ENCODE results near the gene VWA3B.

Gene VWA3B

GRCh38 chr2:98167916-98168315, 80.9 kb downstream of the VWA3B start:
- TF ChIP-seq, protein P1, sequence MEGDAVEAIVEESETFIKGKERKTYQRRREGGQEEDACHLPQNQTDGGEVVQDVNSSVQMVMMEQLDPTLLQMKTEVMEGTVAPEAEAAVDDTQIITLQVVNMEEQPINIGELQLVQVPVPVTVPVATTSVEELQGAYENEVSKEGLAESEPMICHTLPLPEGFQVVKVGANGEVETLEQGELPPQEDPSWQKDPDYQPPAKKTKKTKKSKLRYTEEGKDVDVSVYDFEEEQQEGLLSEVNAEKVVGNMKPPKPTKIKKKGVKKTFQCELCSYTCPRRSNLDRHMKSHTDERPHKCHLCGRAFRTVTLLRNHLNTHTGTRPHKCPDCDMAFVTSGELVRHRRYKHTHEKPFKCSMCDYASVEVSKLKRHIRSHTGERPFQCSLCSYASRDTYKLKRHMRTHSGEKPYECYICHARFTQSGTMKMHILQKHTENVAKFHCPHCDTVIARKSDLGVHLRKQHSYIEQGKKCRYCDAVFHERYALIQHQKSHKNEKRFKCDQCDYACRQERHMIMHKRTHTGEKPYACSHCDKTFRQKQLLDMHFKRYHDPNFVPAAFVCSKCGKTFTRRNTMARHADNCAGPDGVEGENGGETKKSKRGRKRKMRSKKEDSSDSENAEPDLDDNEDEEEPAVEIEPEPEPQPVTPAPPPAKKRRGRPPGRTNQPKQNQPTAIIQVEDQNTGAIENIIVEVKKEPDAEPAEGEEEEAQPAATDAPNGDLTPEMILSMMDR (IDR thresholded peaks at IDR 0.05; ENCODE audit: low read depth, low read length) = no peak
- H3K4me3 ChIP-seq (replicated peaks in 1 of 2; ENCODE audit: low read depth in 2 of 2, low read length in 2 of 2) = no peak overlapping the region
- no peak for DNase-seq (ENCODE audit: low read depth in 2 of 2)

- TF ChIP-seq, protein P1 (IDR thresholded peaks at IDR 0.05; ENCODE audit: low read depth, low read length) = no peak
- DNase-seq (ENCODE audit: low read depth in 2 of 2) = no peak
- H3K4me3 ChIP-seq (replicated peaks in 1 of 2; ENCODE audit: low read depth in 2 of 2, low read length in 2 of 2) = no peak overlapping the region
These were observed 83.1 kb downstream of the VWA3B start for GRCh38 chr2:98170076-98170475.

DNA sequence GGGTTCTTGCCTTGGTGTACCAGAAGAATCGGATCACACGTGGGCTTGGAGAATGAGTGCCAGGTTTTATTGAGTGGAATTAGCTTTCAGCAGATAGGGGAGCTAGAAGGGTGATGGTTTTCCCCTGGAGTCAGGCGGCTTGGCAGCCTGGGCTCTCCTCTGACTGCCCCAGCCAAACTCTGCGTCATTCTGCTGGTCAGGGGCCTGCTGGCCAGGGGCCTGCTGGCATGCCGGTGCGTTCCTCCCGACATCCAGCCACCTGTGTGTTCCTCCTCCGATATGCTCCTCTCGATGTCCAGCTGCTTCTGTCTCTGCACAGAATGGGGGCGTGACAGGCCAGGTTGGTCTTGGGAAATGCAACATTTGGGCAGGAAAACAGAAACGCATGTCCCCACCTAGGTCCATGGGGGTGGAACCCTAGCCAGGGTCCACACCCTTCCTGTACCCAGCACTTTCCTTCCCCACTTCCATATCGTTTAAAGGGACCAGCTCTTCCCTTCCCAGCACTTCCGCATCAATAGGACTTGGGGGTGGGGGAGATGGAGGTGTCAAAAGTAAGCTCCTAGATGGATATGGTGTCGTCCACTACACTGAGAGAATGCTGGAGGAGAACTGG, 85.3 kb downstream of the VWA3B start:
- no peak overlapping the region for H3K4me3 ChIP-seq (replicated peaks in 1 of 2; ENCODE audit: low read depth in 2 of 2, low read length in 2 of 2)
- DNase-seq (ENCODE audit: low read depth in 2 of 2) = no peak
- TF ChIP-seq, protein P1 (IDR thresholded peaks at IDR 0.05; ENCODE audit: low read depth, low read length) = no peak

DNA sequence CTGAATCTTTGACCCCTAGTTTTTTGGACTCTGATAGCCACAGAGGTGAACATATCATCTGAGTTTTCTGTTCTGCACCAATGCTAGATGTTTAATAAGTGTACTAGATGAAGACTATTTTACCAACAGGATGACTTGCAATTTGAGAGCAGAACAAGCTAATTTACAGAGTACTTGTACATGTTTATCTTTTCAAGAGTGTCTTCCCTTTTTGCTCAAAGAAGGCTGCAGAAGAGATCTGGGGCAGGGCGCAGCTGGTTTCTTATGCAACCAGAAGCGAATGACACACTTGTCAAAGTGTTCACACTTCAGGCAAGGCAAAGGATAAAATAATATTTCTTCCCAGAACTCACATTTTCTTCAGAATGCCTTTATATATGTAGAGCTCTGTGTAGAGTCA, 86.0 kb downstream of the VWA3B start:
- DNase-seq (ENCODE audit: low read depth in 2 of 2) = no peak
- TF ChIP-seq, protein P1 (IDR thresholded peaks at IDR 0.05; ENCODE audit: low read depth, low read length) = no peak
- no peak overlapping the region for H3K4me3 ChIP-seq (replicated peaks in 1 of 2; ENCODE audit: low read depth in 2 of 2, low read length in 2 of 2)

DNA sequence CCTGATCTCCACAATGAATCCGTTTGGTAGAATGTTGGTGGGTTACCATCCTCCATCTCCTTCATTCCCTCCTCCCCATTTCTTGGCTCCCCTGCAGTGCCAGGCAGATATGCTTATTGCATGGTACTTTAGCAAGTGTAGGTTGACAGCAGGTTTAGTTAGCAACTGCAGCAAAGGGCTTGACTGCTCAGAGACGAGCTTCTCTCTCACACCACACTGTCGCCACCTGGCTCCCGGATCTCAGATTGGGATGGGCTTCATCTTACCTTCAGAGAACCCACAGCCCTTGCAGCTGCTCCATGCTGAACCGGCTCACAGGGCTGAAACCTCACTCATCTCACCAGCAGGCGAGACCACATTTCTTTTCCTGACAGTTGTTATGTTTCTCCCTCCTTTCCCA, 88.8 kb downstream of the VWA3B start:
- TF ChIP-seq, protein P1 (IDR thresholded peaks at IDR 0.05; ENCODE audit: low read depth, low read length) = no peak
- no peak for DNase-seq (ENCODE audit: low read depth in 2 of 2)
- H3K4me3 ChIP-seq (replicated peaks in 1 of 2; ENCODE audit: low read depth in 2 of 2, low read length in 2 of 2) = no peak overlapping the region

GRCh38 chr2:98177286-98177685, 90.3 kb downstream of the VWA3B start:
- no peak for DNase-seq (ENCODE audit: low read depth in 2 of 2)
- TF ChIP-seq, protein P1 (IDR thresholded peaks at IDR 0.05; ENCODE audit: low read depth, low read length) = no peak
- no peak overlapping the region for H3K4me3 ChIP-seq (replicated peaks in 1 of 2; ENCODE audit: low read depth in 2 of 2, low read length in 2 of 2)

DNA sequence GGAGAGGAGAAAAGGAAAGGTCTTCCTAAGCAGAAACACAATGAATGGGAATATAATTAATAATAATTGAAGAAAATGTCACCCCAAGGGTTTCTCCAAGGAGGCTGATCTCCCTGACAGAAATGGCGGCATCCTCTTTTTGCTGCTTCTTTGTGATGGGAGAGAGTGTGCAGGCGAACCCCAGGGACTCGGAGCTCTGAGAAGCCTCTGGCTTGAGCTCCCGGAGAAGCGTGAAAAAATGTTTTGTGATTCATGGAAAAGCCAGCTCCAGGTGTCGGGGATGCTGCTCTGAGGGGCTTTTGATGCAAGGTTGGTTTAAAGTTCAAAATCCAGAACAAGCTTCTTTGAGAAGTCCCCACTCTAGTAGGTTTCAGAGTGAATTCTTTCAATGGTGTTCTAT, 91.0 kb downstream of the VWA3B start:
- TF ChIP-seq, protein P1 (IDR thresholded peaks at IDR 0.05; ENCODE audit: low read depth, low read length) = no peak
- H3K4me3 ChIP-seq (replicated peaks in 1 of 2; ENCODE audit: low read depth in 2 of 2, low read length in 2 of 2) = no peak overlapping the region
- DNase-seq (ENCODE audit: low read depth in 2 of 2) = no peak
